Measurements from ENCODE around the gene CSNK1E.

CSNK1E gene

GRCh38 chr22:38327396-38327795 lies 10.2 kb upstream of the CSNK1E start:
- DNase-seq: no peak

- no peak for DNase-seq
These were observed 8.4 kb upstream of the CSNK1E start for GRCh38 chr22:38325587-38325986.

- DNase-seq: no peak
These were observed 3.6 kb upstream of the CSNK1E start for GRCh38 chr22:38320605-38321402.

- DNase-seq: no peak
These were observed 1.9 kb upstream of the CSNK1E start for GRCh38 chr22:38318792-38319773.

- peak; percentile 59 for DNase-seq
These were observed 922 bp upstream of the CSNK1E start for GRCh38 chr22:38317995-38318715.

- peak; percentile 89 for DNase-seq
These were observed 690 bp downstream of the CSNK1E start for GRCh38 chr22:38316364-38317121.

- DNase-seq: no peak
These were observed 1.3 kb downstream of the CSNK1E start for GRCh38 chr22:38315823-38316363.

GRCh38 chr22:38314933-38315822 lies 2.1 kb downstream of the CSNK1E start:
- DNase-seq: peak; percentile 72

- DNase-seq: peak; percentile 67
These were observed 2.9 kb downstream of the CSNK1E start for GRCh38 chr22:38314051-38314932.

- DNase-seq: no peak
These were observed 3.8 kb downstream of the CSNK1E start for GRCh38 chr22:38313384-38313955.

- no peak for DNase-seq
These were observed 4.9 kb downstream of the CSNK1E start for GRCh38 chr22:38312261-38312800.

GRCh38 chr22:38311323-38311620 lies 6.0 kb downstream of the CSNK1E start:
- DNase-seq: no peak

- DNase-seq: no peak
These were observed 6.5 kb downstream of the CSNK1E start for GRCh38 chr22:38310518-38311322.

GRCh38 chr22:38309614-38310517 lies 7.4 kb downstream of the CSNK1E start:
- no peak for DNase-seq

GRCh38 chr22:38308791-38309498 lies 8.3 kb downstream of the CSNK1E start:
- no peak for DNase-seq
